GM12891 (cell line): Measurements from ENCODE around the gene ACAA1.

Experiments used
- POLR2A ChIP-seq: IDR thresholded peaks from 2 replicates; pipeline ENCODE4 v1.6.1; 2011; ENCODE audit warnings: low read depth, low read length, control low read depth
- TAF1 ChIP-seq: IDR thresholded peaks from 2 replicates; pipeline ENCODE4 v1.6.1; 2011; ENCODE audit warnings: low read depth, low read length, control low read depth

DNA sequence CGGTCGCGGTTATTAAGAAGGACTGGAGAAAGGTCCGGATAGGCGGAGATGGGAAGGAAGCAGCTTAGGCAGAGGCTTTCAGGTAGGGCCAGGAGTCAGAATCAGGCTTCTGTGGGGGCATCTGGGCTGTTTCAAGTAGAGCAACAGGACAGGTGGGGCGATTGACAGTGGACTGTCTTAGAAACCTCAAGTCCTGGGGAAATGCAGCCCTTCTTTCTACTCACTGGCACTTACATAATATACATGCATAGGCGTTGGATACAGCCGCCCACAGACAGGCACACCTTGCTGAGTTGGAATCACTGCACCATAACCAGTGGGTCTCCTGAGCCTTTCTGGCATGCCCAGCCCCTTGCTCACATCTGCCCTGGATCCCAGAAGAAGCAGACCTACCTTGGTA, 2.3 kb upstream of the ACAA1 start:
- no peak for TF ChIP-seq POLR2A
- no peak for TF ChIP-seq TAF1
